Endothelial cell of umbilical vein (primary cell): ENCODE results near the gene ASB8. TPM values are rescaled to one million over a fixed set of nuclear protein-coding genes. Genes with fewer than 3 reads are reported as not detected.

ENCODE experiments used
- BruUV-seq: library from RNA; stranded (reverse); fragments of 400-500 nt; replicated peaks from 2 replicates; lab custom pipeline; 2021; lab: Mats Ljungman, UMichigan
- CTCF ChIA-PET: fragments of 300-600, 350-600 bp; sonication (Branson Sonifier 250); formaldehyde crosslinking; loops from one replicate; lab custom pipeline; 2021; ENCODE audit warnings: antibody characterized with exemption, inconsistent platforms; lab: Charles Lee
- POLR2A ChIA-PET: fragments of 300-600, 350-600 bp; sonication (Branson Sonifier 250); formaldehyde crosslinking; loops from one replicate; lab custom pipeline; 2021; ENCODE audit warnings: antibody characterized with exemption, inconsistent platforms; lab: Charles Lee
- DNase-seq: peaks from one replicate; pipeline ENCODE4 v3.0.0-alpha.2; 2011; ENCODE audit warnings: low read depth, low spot score
- FAIRE-seq: peaks from 2 replicates; lab custom pipeline; 2011; peaks lifted over from hg19 to GRCh38; lab: Jason Lieb, UNC
- H2AFZ ChIP-seq: 2 replicates; pipeline ENCODE4 v1.6.0; 2012; ENCODE audit warnings: low read depth, low read length, control low read depth, inconsistent platforms
- H3K27ac ChIP-seq: 2 replicates; pipeline ENCODE4 v1.5.1; 2011; ENCODE audit warnings: low read depth, mild to moderate bottlenecking, control low read depth, low read length, moderate library complexity; ENCODE audit not compliant: insufficient read depth
- H3K27me3 ChIP-seq, 2 experiments: 2 replicates each; pipeline versions ENCODE4 v1.6.0 to v1.6.1; 2011; ENCODE audit warnings: low read length in 2 of 2, mixed read lengths in 1 of 2; ENCODE audit not compliant: control insufficient read depth in 2 of 2, insufficient read depth in 2 of 2
- H3K36me3 ChIP-seq, 2 experiments: 2 replicates in 1 of 2; 3 replicates in 1 of 2; pipeline ENCODE4 v1.5.1; 2011; ENCODE audit warnings: low read length in 2 of 2, mild to moderate bottlenecking in 1 of 2, moderate library complexity in 1 of 2; ENCODE audit not compliant: control insufficient read depth in 2 of 2, insufficient read depth in 2 of 2; ENCODE audit errors: extremely low read depth in 1 of 2
- H3K4me1 ChIP-seq: 3 replicates; pipeline ENCODE4 v1.5.1; 2011; ENCODE audit warnings: mild to moderate bottlenecking, low read length; ENCODE audit not compliant: control insufficient read depth, insufficient read depth; ENCODE audit errors: extremely low read depth
- H3K4me2 ChIP-seq: 2 replicates; pipeline ENCODE4 v1.6.1; 2011; ENCODE audit warnings: low read length, control low read depth, mixed read lengths; ENCODE audit not compliant: insufficient read depth
- H3K4me3 ChIP-seq, 3 experiments: fragments of 200-600 bp in 1 of 3; sonication (generic), shearing (Covaris generic) in 1 of 3; replicated peaks in 1 of 3; 2 replicates each; pipeline ENCODE4 v1.5.1; 2011 to 2016; ENCODE audit warnings: control low read depth in 3 of 3, low read length in 3 of 3, mild to moderate bottlenecking in 2 of 3, inconsistent platforms in 1 of 3, low read depth in 1 of 3, moderate library complexity in 1 of 3; ENCODE audit not compliant: insufficient read depth in 1 of 3
- H3K79me2 ChIP-seq: 2 replicates; pipeline ENCODE4 v1.6.0; 2012; ENCODE audit warnings: low read length, inconsistent platforms; ENCODE audit not compliant: control insufficient read depth, insufficient read depth
- H3K9ac ChIP-seq: replicated peaks from 2 replicates; pipeline ENCODE3; 2011; ENCODE audit warnings: low read length, control low read depth; ENCODE audit not compliant: insufficient read depth; ENCODE audit errors: extremely low read depth
- H3K9me1 ChIP-seq: replicated peaks from 3 replicates; pipeline ENCODE4 v1.6.0; 2011; ENCODE audit warnings: mild to moderate bottlenecking, low read length; ENCODE audit not compliant: control insufficient read depth, insufficient read depth; ENCODE audit errors: extremely low read depth
- H3K9me3 ChIP-seq: replicated peaks from 2 replicates; pipeline ENCODE4 v1.5.1; 2012; ENCODE audit warnings: low read length, inconsistent platforms; ENCODE audit not compliant: control insufficient read depth, insufficient read depth
- H4K20me1 ChIP-seq: replicated peaks from 2 replicates; pipeline ENCODE3; 2011; ENCODE audit warnings: mild to moderate bottlenecking, low read length; ENCODE audit not compliant: control insufficient read depth, insufficient read depth; ENCODE audit errors: extremely low read depth
- EZH2 ChIP-seq: IDR thresholded peaks from 2 replicates; pipeline ENCODE4 v1.6.1; 2012; ENCODE audit warnings: borderline replicate concordance, low read depth, mild to moderate bottlenecking, moderate library complexity, low read length, inconsistent platforms; ENCODE audit not compliant: severe bottlenecking
- MAX ChIP-seq: IDR thresholded peaks from 2 replicates; pipeline ENCODE4 v1.6.1; 2011; ENCODE audit not compliant: insufficient read depth, insufficient read length
- POLR2AphosphoS5 ChIP-seq: IDR thresholded peaks from 2 replicates; pipeline ENCODE4 v1.6.1; 2012; ENCODE audit warnings: low read depth, mild to moderate bottlenecking, control low read depth, low read length, moderate library complexity; ENCODE audit not compliant: insufficient read depth
- dilution Hi-C: fragments of 300-500 bp; cut with MboI; formaldehyde crosslinking; loops from one replicate; pipeline ENCODE4 v1.15.0; 2019; ENCODE audit warnings: low sequenced_read_pairs; ENCODE audit not compliant: extremely low pct_ligation_motif_present
- intact Hi-C: fragments of 100-400 bp; cut with micrococcal nuclease; formaldehyde crosslinking; loops from one replicate; pipeline ENCODE4 v1.10.0; 2022
- polyA plus RNA-seq, 4 experiments: library from polyadenylated mRNA; depleted of rRNA in 3 of 4; stranded (reverse) in 3 of 4; unstranded in 1 of 4; fragments of >200 nt; gene quantifications; 2 replicates each; pipeline versions ENCODE4 v1.2.1 to v1.2.3, GENCODE V29; 2011 to 2012; ENCODE audit warnings: missing spikeins in 1 of 4
- total RNA-seq: library from RNA; stranded (reverse); gene quantifications from 2 replicates; pipeline ENCODE4 v1.2.3, GENCODE V29; 2021

ASB8 gene
- total and polyA plus RNA-seq, 2 donors (not counting 3 experiments of a cell fraction or from before 2014, with no cell fraction given): 14.9 to 29.7 TPM

GRCh38 chr12:48184549-48184922, 27.2 kb upstream of the ASB8 start:
- no peak overlapping the region for H3K4me3 ChIP-seq
- BruUV-seq: no TSS peak

GRCh38 chr12:48183876-48184548, 26.7 kb upstream of the ASB8 start:
- no peak overlapping the region for H3K27ac ChIP-seq
- dilution Hi-C loops: no loop called here
- CTCF ChIA-PET: interaction anchor here (1.5 to 1.6 kb wide), 2 partner anchors 10 to 12 kb away, joined by 4 to 7 read pairs; no protein-coding TSS in a partner anchor

More at GRCh38 chr12:48184549-48184922, 27.2 kb upstream of the ASB8 start:
- no peaks in the 10 kb centered on the region for H4K20me1 ChIP-seq
- DNase-seq: no peak
- no peaks in the 10 kb centered on the region for H3K36me3 ChIP-seq
- intact Hi-C loops: loop anchor here (5.0 kb wide), 1 partner anchor 268 kb away; no protein-coding TSS in a partner anchor
- no peak overlapping the region for H3K4me2 ChIP-seq
- ChIA-PET CTCF (interaction anchor here (1.0 to 1.5 kb wide), 3 partner anchors 9 to 100 kb away, joined by 3 to 5 read pairs (median 4); no protein-coding TSS in a partner anchor), POLR2A (no interaction called here)
- dilution Hi-C loops: no loop called here
- no peaks in the 10 kb centered on the region for H3K79me2 ChIP-seq
- no peak overlapping the region for H3K9ac ChIP-seq
- no peaks in the 10 kb centered on the region for H3K9me3 ChIP-seq
- H2AFZ ChIP-seq: no peak overlapping the region
- no peaks in the 10 kb centered on the region for H3K4me1 ChIP-seq
- TF ChIP-seq EZH2 (peak; percentile 64), POLR2AphosphoS5 (no peak)
- peaks cover 37 to 47% of the 10 kb centered on the region in 2 experiments for H3K27me3 ChIP-seq
- H3K27ac ChIP-seq: no peak overlapping the region
- FAIRE-seq: no peak
- no peaks in the 10 kb centered on the region for H3K9me1 ChIP-seq

More at GRCh38 chr12:48183876-48184548, 26.7 kb upstream of the ASB8 start:
- TF ChIP-seq MAX (no peak), EZH2 (peak; percentile 97)
- Histone ChIP-seq H3K79me2 (no peaks in the 10 kb centered on the region), H3K4me1 (no peaks in the 10 kb centered on the region), H3K4me3 (peak overlapping the region in 2 of 3 experiments; percentile 48 to 57), H3K9me1 (no peaks in the 10 kb centered on the region), H3K36me3 (no peaks in the 10 kb centered on the region), H3K9me3 (no peaks in the 10 kb centered on the region), H2AFZ (peak overlapping the region; percentile 64), H3K27me3 (peaks cover 42 to 53% of the 10 kb centered on the region in 2 experiments), H3K4me2 (peak overlapping the region; percentile 72), H4K20me1 (no peaks in the 10 kb centered on the region), H3K9ac (peak overlapping the region; percentile 5)
- intact Hi-C loops: loop anchor here (1.0 to 5.0 kb wide), 2 partner anchors 14 to 268 kb away; no protein-coding TSS in a partner anchor
- no TSS peak for BruUV-seq
- FAIRE-seq (no peak), DNase-seq (no peak)
- POLR2A ChIA-PET: no interaction called here
